NCI-H2196 treated with DMSO at 0.1 percent for 48 hours (cell line): ENCODE data around the gene PIGC.

Experiments
- DNase-seq: peaks from one replicate; lab custom pipeline; 2025; ENCODE audit not compliant: unreplicated experiment; lab: John Stamatoyannopoulos, UW

The PIGC gene

GRCh38 chr1:172443666-172444453 is at the start of gene PIGC:
Gene PIGC (minus strand): TSS chr1:172444069. CDS start chr1:172442622, 1,447 bp downstream.
- DNase-seq: peak; percentile 87

- DNase-seq: no peak
Measured at GRCh38 chr1:172492421-172492820, 48.6 kb upstream of the PIGC start.

GRCh38 chr1:172489847-172490246 is 46.0 kb upstream of the PIGC start:
- no peak for DNase-seq

- DNase-seq: no peak
Measured at GRCh38 chr1:172488393-172488792, 44.5 kb upstream of the PIGC start.

- DNase-seq: no peak
Measured at GRCh38 chr1:172487550-172487949, 43.7 kb upstream of the PIGC start.

GRCh38 chr1:172486805-172487454 is 43.1 kb upstream of the PIGC start:
- no peak for DNase-seq

GRCh38 chr1:172485626-172486025 is 41.8 kb upstream of the PIGC start:
- DNase-seq: no peak

- no peak for DNase-seq
Measured at GRCh38 chr1:172484252-172484651, 40.4 kb upstream of the PIGC start.

GRCh38 chr1:172483448-172483847 is 39.6 kb upstream of the PIGC start:
- DNase-seq: no peak

- no peak for DNase-seq
Measured at GRCh38 chr1:172482044-172482443, 38.2 kb upstream of the PIGC start.

GRCh38 chr1:172480431-172480830 is 36.6 kb upstream of the PIGC start:
- no peak for DNase-seq

- DNase-seq: no peak
Measured at GRCh38 chr1:172478485-172478884, 34.6 kb upstream of the PIGC start.

- DNase-seq: no peak
Measured at GRCh38 chr1:172477741-172478140, 33.9 kb upstream of the PIGC start.

- DNase-seq: no peak
Measured at GRCh38 chr1:172477216-172477615, 33.3 kb upstream of the PIGC start.

GRCh38 chr1:172476218-172476811 is 32.4 kb upstream of the PIGC start:
- no peak for DNase-seq

- no peak for DNase-seq
Measured at GRCh38 chr1:172473842-172474241, 30.0 kb upstream of the PIGC start.

GRCh38 chr1:172473302-172473701 is 29.4 kb upstream of the PIGC start:
- DNase-seq: no peak

GRCh38 chr1:172472495-172472894 is 28.6 kb upstream of the PIGC start:
- DNase-seq: no peak

GRCh38 chr1:172471666-172472065 is 27.8 kb upstream of the PIGC start:
- DNase-seq: no peak

GRCh38 chr1:172470149-172470548 is 26.3 kb upstream of the PIGC start:
- DNase-seq: no peak

- DNase-seq: no peak
Measured at GRCh38 chr1:172469717-172470116, 25.8 kb upstream of the PIGC start.

- no peak for DNase-seq
Measured at GRCh38 chr1:172468296-172468695, 24.4 kb upstream of the PIGC start.
